HUES64 (cell line): ENCODE measurements around the gene PARP1.

ENCODE experiments used
- H3K27ac ChIP-seq: 2 replicates; pipeline ENCODE4 v1.7.0; 2013; ENCODE audit warnings: low read depth, low read length, inconsistent platforms
- H3K27me3 ChIP-seq: 2 replicates; pipeline ENCODE4 v1.6.1; 2013; ENCODE audit warnings: mild to moderate bottlenecking, low read length; ENCODE audit not compliant: insufficient read depth
- H3K36me3 ChIP-seq: 2 replicates; pipeline ENCODE4 v1.6.1; 2013; ENCODE audit warnings: mild to moderate bottlenecking, low read length; ENCODE audit not compliant: insufficient read depth
- H3K4me1 ChIP-seq: 2 replicates; pipeline ENCODE4 v1.6.1; 2013; ENCODE audit warnings: mild to moderate bottlenecking, low read length, moderate library complexity; ENCODE audit not compliant: insufficient read depth
- H3K4me3 ChIP-seq: 2 replicates; pipeline ENCODE4 v1.5.1; 2013; ENCODE audit warnings: mild to moderate bottlenecking, low read length, moderate library complexity
- H3K9ac ChIP-seq: 2 replicates; pipeline ENCODE4 v1.6.1; 2013; ENCODE audit warnings: mild to moderate bottlenecking, low read depth, low read length
- H3K9me3 ChIP-seq: 2 replicates; pipeline ENCODE4 v1.6.1; 2013; ENCODE audit warnings: low read depth, low read length; ENCODE audit not compliant: insufficient read depth
- WGBS: fragments of 150-250, 120-280 bp; methylation state at CpG from one replicate; pipeline ENCODE4 v1.1.7; 2013; ENCODE audit warnings: missing lambda C conversion rate; 5-methylcytosine and 5-hydroxymethylcytosine counted together

PARP1 gene

DNA sequence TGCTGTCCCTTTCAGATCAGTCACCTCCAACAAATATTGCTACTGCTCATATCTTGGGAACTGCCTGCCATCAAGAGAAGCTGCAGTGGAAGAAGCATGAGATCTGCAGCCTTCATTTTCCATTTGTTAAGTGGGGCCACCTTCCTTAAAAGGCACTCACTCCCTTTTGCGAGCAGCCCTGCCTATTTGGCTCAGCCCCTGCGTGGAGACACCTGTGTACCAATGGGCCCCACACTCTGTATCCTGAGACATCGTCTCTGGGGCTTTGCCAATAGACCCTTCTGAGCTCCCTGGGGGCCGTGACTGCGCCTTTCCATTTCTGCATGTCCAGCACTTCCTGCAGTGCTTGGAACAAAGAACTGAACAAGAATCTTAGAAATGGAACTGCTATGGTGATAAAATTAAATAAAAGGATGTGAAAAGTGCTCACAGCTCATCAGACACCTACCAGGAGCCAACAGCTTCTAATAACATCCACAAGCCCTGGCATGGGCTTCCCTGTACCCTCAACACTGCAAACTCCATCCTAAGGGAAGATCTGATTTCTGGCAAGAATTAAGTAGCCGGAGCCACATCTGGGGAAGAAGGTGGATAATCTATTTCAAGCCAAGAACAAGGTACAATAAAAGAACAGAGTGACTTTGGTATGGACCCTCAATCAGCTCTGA is 36.7 kb downstream of the PARP1 start:
- Histone ChIP-seq H3K4me1 (no peaks in the 10 kb centered on the region), H3K9me3 (no peaks in the 10 kb centered on the region), H3K27ac (no peak overlapping the region), H3K36me3 (peaks cover 98% of the 10 kb centered on the region), H3K4me3 (no peak overlapping the region), H3K27me3 (no peaks in the 10 kb centered on the region), H3K9ac (no peak overlapping the region)
- 96% methylated on average over 6 of the region's 6 CpGs for WGBS

DNA sequence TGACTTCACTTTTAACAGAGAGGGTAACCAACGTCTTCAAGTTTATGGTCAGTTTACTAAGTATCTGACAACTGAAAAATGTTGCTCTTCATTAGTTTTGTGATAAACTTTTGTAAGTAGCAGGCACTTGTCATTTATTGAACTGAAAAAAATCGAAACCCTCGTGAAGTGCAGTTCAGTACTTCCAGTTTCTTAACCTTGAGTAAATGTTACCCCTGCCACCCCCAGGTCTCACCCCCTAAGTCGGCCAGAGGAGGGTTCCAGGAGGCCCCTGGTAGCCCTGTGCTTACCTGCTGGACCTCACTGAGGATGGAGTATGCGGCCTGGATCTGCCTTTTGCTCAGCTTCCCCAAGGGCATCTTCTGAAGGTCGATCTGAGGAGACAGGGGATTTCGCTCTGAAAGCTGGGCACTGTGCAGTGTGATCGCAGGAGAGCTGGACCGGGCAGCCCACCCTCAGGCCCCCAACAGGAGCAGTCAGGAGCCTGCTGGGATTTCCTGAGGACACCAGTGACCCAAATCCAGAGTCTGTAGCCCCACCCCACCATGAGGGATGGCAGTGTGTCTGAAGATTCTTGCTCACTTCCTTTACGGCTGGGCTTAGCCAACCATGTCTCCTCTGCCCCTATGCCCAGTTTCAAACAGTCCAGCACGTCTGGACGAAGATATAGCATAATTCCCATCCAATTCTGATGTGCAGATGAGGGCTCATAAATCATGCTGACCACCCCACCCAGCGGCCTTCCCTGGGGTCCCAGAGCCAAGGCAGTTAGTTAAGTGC is 37.6 kb downstream of the PARP1 start:
- H3K9ac ChIP-seq: no peak overlapping the region
- 94% methylated on average over 13 of the region's 13 CpGs for WGBS
- peaks cover 98% of the 10 kb centered on the region for H3K36me3 ChIP-seq
- H3K27ac ChIP-seq: no peak overlapping the region
- H3K4me3 ChIP-seq: no peak overlapping the region
- no peaks in the 10 kb centered on the region for H3K4me1 ChIP-seq
- H3K9me3 ChIP-seq: no peaks in the 10 kb centered on the region
- no peaks in the 10 kb centered on the region for H3K27me3 ChIP-seq

DNA sequence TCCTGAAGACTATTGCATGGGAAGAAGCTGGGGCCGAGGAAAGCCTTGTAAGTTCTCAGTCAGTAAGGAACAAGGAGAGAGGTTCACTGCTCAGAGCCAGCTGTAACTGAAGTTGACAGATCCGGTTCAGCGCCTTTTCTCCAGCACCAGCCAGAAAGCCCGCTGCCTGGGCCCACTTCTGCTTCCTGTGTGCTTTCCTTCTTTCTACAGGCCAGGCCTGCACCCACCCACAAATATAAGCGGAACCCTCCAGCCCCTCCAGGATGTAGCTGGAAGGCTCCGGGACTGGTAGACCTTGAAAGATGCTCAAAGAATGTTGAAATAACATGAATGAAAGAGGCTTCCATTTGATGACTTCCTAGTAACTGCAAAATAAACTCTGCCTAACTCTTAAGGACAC is 38.8 kb downstream of the PARP1 start:
- WGBS: 89% methylated on average over 6 of the region's 6 CpGs
- no peaks in the 10 kb centered on the region for H3K27me3 ChIP-seq
- no peaks in the 10 kb centered on the region for H3K9me3 ChIP-seq
- no peak overlapping the region for H3K27ac ChIP-seq
- no peaks in the 10 kb centered on the region for H3K4me1 ChIP-seq
- peaks cover 98% of the 10 kb centered on the region for H3K36me3 ChIP-seq
- H3K4me3 ChIP-seq: no peak overlapping the region
- H3K9ac ChIP-seq: no peak overlapping the region

DNA sequence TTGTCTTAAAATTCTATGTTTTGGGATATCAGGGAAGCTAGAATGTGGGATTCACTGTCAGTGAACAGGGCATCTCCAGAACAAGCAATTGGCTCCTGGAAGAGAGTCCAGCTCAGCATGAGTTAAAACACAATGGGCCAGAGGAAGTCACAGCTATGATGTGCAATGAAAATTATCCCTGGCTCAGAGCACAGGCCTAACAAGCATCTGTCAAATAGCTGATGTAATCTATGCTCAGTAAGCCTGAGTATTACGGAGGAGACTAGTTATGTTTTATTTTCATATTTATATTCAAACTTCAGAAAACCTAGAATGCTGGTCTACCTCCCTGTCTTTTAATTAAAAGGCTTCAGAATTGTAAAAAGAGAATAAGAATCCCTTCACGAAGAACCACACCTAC is 41.6 kb downstream of the PARP1 start:
- Histone ChIP-seq H3K9ac (no peak overlapping the region), H3K9me3 (no peaks in the 10 kb centered on the region), H3K4me3 (no peak overlapping the region), H3K4me1 (no peaks in the 10 kb centered on the region), H3K36me3 (peaks cover 100% of the 10 kb centered on the region), H3K27me3 (no peaks in the 10 kb centered on the region), H3K27ac (no peak overlapping the region)
- 96% methylated on average over 1 of the region's 2 CpGs for WGBS

DNA sequence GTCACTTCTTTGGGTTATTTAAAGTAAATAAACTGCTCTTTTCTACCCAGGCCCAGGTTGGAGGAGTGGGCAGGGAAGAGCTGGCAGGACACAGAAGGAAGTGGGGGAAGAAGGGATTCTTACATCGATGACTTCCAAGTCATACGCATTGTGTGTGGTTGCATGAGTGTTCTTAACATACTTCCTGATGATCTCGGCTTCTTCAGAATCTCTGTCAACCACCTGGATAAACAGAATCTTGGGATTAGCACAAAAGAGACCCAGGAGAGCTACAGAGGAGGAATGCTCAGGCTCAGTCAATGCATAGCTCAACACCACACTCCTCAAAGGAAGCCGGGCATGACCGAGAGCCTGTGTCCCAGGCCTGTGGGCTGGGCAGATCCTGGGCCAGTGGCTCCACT is 42.1 kb downstream of the PARP1 start:
- Histone ChIP-seq H3K9me3 (no peaks in the 10 kb centered on the region), H3K4me3 (no peak overlapping the region), H3K27ac (no peak overlapping the region), H3K9ac (no peak overlapping the region), H3K27me3 (no peaks in the 10 kb centered on the region), H3K4me1 (no peaks in the 10 kb centered on the region), H3K36me3 (peaks cover 100% of the 10 kb centered on the region)
- WGBS: 96% methylated on average over 5 of the region's 5 CpGs

DNA sequence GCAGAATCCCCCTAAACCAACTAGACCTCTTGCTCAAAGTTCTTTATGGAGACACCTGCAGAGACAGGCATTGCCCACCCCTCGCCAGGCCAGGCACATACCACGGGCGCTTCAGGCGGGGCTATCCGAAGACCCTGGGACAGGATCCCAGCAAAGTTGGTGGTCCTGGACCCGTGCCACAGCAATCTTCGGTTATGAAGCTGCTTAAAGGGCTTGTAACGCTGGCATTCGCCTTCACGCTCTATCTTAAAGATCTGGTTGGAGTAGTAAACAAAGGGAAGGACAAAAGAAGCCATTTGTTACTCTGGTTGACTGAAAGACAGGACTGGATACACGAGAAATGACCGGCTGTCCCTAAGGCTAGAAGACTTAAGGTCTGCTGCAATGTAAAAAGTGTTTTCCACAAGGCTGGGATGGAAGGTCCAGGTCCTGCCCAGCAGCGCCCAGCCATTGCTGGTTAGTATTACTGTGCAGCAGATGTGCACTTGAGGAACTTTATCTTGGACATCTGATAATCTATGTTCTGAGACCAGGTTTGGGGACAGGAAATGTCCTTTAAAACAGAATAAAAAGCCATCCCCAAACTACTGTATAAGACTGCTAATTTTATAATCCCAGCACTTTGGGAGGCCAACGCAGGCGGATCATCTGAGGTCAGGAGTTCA is 42.9 kb downstream of the PARP1 start:
- no peak overlapping the region for H3K4me3 ChIP-seq
- H3K27me3 ChIP-seq: no peaks in the 10 kb centered on the region
- peaks cover 100% of the 10 kb centered on the region for H3K36me3 ChIP-seq
- H3K9me3 ChIP-seq: no peaks in the 10 kb centered on the region
- no peaks in the 10 kb centered on the region for H3K4me1 ChIP-seq
- 95% methylated on average over 15 of the region's 15 CpGs for WGBS
- no peak overlapping the region for H3K27ac ChIP-seq
- H3K9ac ChIP-seq: no peak overlapping the region

DNA sequence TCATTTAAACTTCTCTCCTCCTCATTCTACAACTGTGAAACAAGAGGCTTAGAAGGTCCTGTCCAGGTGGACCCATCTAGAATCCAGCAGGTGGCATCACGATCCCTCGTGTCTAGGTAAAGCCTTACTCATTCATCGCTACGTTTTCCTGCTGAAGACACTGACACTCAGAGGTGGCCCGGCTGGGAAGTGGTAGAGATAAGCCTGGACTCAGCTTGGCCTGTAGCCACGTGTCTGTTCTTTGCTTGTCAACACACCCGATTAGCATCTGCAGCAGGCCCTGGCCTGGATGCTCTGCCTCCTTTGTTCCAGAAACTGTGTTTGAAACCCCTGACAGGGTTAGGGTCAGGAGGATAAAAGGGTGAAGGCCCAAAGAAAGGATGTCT is 43.4 kb downstream of the PARP1 start:
- Histone ChIP-seq H3K4me3 (no peak overlapping the region), H3K9ac (no peak overlapping the region), H3K27ac (no peak overlapping the region), H3K27me3 (no peaks in the 10 kb centered on the region), H3K9me3 (no peaks in the 10 kb centered on the region), H3K4me1 (no peaks in the 10 kb centered on the region), H3K36me3 (peaks cover 100% of the 10 kb centered on the region)
- WGBS: 92% methylated on average over 7 of the region's 7 CpGs

DNA sequence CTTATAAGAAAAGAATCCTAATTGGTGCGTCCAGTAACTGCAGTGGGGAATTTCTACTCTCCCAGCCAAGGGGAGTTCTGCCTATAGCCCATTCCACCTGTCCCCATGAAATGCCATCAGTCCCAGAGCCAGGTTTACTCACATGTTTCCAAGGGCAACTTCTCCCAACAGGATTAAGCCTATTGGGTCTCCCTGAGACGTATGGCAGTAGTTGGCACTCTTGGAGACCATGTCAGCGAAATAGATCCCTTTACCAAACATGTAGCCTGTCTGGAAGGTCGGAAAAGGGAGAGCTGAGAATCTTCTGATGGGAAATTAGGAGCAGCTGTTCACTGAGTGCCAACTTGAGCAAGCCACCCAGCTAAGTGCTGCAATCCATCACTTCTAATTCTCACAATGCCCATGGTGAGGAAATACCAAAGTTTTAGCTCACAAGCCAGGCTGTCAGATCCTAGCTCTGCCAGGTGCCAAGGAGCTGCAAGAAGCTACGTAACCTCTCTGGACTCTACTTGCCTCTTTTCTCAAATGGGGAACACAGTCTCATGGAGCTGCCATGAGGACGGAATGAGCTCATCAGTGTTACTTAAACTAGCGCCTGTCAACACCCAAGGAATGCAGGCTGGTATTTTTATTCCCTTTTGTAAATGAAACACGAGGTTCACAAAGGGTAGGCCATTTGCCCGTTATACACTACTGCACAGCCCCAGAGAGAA is 43.9 kb downstream of the PARP1 start:
- Histone ChIP-seq H3K27me3 (no peaks in the 10 kb centered on the region), H3K9me3 (no peaks in the 10 kb centered on the region), H3K27ac (no peak overlapping the region), H3K4me1 (no peaks in the 10 kb centered on the region), H3K9ac (no peak overlapping the region), H3K36me3 (peaks cover 100% of the 10 kb centered on the region), H3K4me3 (no peak overlapping the region)
- 85% methylated on average over 9 of the region's 9 CpGs for WGBS

DNA sequence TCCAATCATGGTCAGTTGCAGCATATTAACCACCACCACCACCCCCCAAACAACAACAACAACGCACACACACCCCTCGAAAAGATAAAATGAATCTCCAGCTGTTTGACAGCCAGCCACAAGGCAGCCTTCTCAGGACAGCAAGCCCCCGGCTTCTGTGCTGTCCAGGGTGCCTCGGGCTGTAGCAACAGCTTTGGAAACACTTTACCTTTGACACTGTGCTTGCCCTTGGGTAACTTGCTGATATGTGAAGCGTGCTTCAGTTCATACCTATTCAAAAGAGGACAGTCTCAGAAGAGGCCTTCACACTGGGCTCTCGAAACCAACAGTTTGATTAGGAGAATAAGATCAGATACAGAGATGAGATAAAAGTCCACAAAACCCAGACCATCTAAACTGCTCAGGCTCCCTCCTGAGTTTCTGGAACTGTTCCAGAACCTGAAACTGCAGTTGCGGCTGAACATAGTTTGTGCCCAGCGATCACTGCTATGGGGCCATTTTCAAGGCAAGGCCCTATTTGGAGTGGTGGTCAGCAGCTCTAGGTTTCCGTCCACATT is 44.9 kb downstream of the PARP1 start:
- no peak overlapping the region for H3K4me3 ChIP-seq
- no peaks in the 10 kb centered on the region for H3K9me3 ChIP-seq
- 91% methylated on average over 9 of the region's 9 CpGs for WGBS
- no peaks in the 10 kb centered on the region for H3K27me3 ChIP-seq
- no peak overlapping the region for H3K9ac ChIP-seq
- H3K4me1 ChIP-seq: no peaks in the 10 kb centered on the region
- H3K27ac ChIP-seq: no peak overlapping the region
- H3K36me3 ChIP-seq: peaks cover 100% of the 10 kb centered on the region

DNA sequence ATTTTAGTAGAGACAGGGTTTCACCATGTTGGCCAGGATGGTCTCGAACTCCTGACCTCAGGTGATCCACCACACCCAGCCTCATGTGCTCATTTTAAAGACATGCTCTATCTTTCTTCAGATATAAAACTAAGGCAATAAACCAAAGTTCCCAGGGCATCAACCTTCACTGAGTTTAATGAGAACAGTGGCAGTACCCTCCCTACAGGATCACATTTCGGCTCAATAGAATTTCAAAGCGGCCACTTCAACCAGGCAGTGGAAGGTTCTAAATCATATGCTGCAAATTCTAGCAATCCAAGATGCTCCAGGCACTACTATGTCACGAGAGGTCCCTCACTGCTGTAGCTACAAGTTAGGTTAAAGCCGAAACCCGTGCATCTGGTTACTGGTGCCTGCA is 45.5 kb downstream of the PARP1 start:
- no peaks in the 10 kb centered on the region for H3K9me3 ChIP-seq
- no peak overlapping the region for H3K27ac ChIP-seq
- H3K4me3 ChIP-seq: no peak overlapping the region
- no peak overlapping the region for H3K9ac ChIP-seq
- no peaks in the 10 kb centered on the region for H3K4me1 ChIP-seq
- no peaks in the 10 kb centered on the region for H3K27me3 ChIP-seq
- peaks cover 98% of the 10 kb centered on the region for H3K36me3 ChIP-seq
- WGBS: 80% methylated on average over 6 of the region's 6 CpGs
